Lower leg skin (tissue), 4 donors: Measurements from ENCODE around the gene LOXL1. TPM values are rescaled to one million over a fixed set of nuclear protein-coding genes. Genes with fewer than 3 reads are reported as not detected.

Experiments used
- DNase-seq, 2 donors: peaks; one replicate each; pipeline ENCODE4 v3.0.0-alpha.2; 2019; ENCODE audit warnings: low spot score in 2 of 2
- H3K4me3 ChIP-seq: fragments of 200-600 bp; sonication (generic); 2 replicates; pipeline ENCODE4 v1.5.1; 2017; ENCODE audit warnings: mild to moderate bottlenecking, low read depth; ENCODE audit not compliant: poor library complexity, severe bottlenecking
- CTCF ChIP-seq, 3 donors: fragments of 450-650 bp; IDR thresholded peaks; one replicate each; pipeline ENCODE4 v1.5.1; 2016; ENCODE audit warnings: antibody characterized with exemption in 3 of 3, mild to moderate bottlenecking in 3 of 3, moderate library complexity in 2 of 3
- POLR2A ChIP-seq, 2 donors: fragments of 450-650 bp; IDR thresholded peaks; one replicate each; pipeline ENCODE4 v1.6.1; 2016 to 2017; ENCODE audit warnings: antibody characterized with exemption in 2 of 2, mild to moderate bottlenecking in 1 of 2, moderate library complexity in 1 of 2
- WGBS, 2 donors: methylation state at CpG; one replicate each; pipeline ENCODE4 v1.1.5; 2018; 5-methylcytosine and 5-hydroxymethylcytosine counted together
- intact Hi-C: fragments of 100-400 bp; cut with DNase I; formaldehyde crosslinking; loops from one replicate; pipeline ENCODE4 v1.15.0; 2023; ENCODE audit warnings: low total_unique reads
- total RNA-seq, 4 donors: library from RNA; depleted of rRNA; stranded (reverse); fragments of >200 nt; gene quantifications; one replicate each; pipeline ENCODE4 v1.1.0, GENCODE V29; 2016

Gene LOXL1
- total RNA-seq, 4 donors from 2014 or later = 4.6 to 8.2 (median 6.6) TPM

- TF ChIP-seq POLR2A (IDR thresholded peaks at IDR 0.05) (no peak), CTCF (IDR thresholded peaks at IDR 0.05) (no peak)
- no peak for DNase-seq
- intact Hi-C loops = loop anchor here (10.0 kb wide), 1 partner anchor 345 kb away; no protein-coding TSS in a partner anchor
- H3K4me3 ChIP-seq = no peak overlapping the region
- 50% methylated on average over 15 of the region's 15 CpGs for WGBS, 2 donors
These were observed 26.8 kb upstream of the LOXL1 start for GRCh38 chr15:73899197-73900094.

- WGBS, 2 donors = 24 to 40% methylated on average over 10 of the region's 10 CpGs
These were observed 26.1 kb upstream of the LOXL1 start for GRCh38 chr15:73900095-73900712.

GRCh38 chr15:73901126-73901810 is 25.0 kb upstream of the LOXL1 start:
- intact Hi-C loops = loop anchor here (10.0 kb wide), 1 partner anchor 346 kb away; no protein-coding TSS in a partner anchor
- WGBS, 2 donors = 88 to 95% methylated on average over 6 to 7 of the region's 7 CpGs
- no peak overlapping the region for H3K4me3 ChIP-seq
- no peak for DNase-seq
- TF ChIP-seq CTCF (IDR thresholded peaks at IDR 0.05) = no peak
- TF ChIP-seq POLR2A (IDR thresholded peaks at IDR 0.05) = no peak

More at GRCh38 chr15:73900095-73900712, 26.1 kb upstream of the LOXL1 start:
- intact Hi-C loops = loop anchor here (10.0 kb wide), 1 partner anchor 345 kb away; no protein-coding TSS in a partner anchor
- DNase-seq = no peak
- TF ChIP-seq CTCF (IDR thresholded peaks at IDR 0.05) (no peak), POLR2A (IDR thresholded peaks at IDR 0.05) (no peak)
- H3K4me3 ChIP-seq = no peak overlapping the region

GRCh38 chr15:73902121-73903020 is 23.9 kb upstream of the LOXL1 start:
- WGBS, 2 donors = 79 to 86% methylated on average over 10 to 11 of the region's 11 CpGs
- no peak for DNase-seq
- H3K4me3 ChIP-seq = no peak overlapping the region
- intact Hi-C loops = loop anchor here (10.0 kb wide), 1 partner anchor 348 kb away; no protein-coding TSS in a partner anchor
- TF ChIP-seq POLR2A (IDR thresholded peaks at IDR 0.05) = no peak
- TF ChIP-seq CTCF (IDR thresholded peaks at IDR 0.05) = no peak
